Activated T-helper 1 cell treated with anti-CD3 and anti-CD28 coated beads, Interleukin-12 subunit alpha, Interleukin-12 subunit beta, Interleukin-2, Interleukin-4 antibody, amounts not matched to agents 30 ng/mL and 10 ng/mL and 1 ng/mL, durations not matched to agents 14 hours and 24 hours and 36 hours (primary cell): ENCODE results near the gene RNF148. TPM values are rescaled to one million over a fixed set of nuclear protein-coding genes. Genes with fewer than 3 reads are reported as not detected.
"Not testable (repeated sequence)": the region's sequence is repeated elsewhere in the genome, so short reads cannot be mapped to it uniquely, and the experiment has no call there.

Experiments
- DNase-seq: peaks from one replicate; pipeline ENCODE4 v3.0.0; 2021; ENCODE audit warnings: low spot score
- H3K27ac Mint-ChIP-seq: one replicate; pipeline ENCODE4 v1.8.0; 2021; ENCODE audit warnings: mild to moderate bottlenecking, mixed read lengths
- H3K27me3 Mint-ChIP-seq: one replicate; pipeline ENCODE4 v1.8.0; 2022; ENCODE audit warnings: mild to moderate bottlenecking, moderate library complexity, mixed read lengths; ENCODE audit not compliant: insufficient read depth
- H3K36me3 Mint-ChIP-seq: one replicate; pipeline ENCODE4 v1.8.0; 2021; ENCODE audit warnings: low read depth, mixed read lengths
- H3K4me1 Mint-ChIP-seq: one replicate; pipeline ENCODE4 v1.8.0; 2021; ENCODE audit warnings: low read depth, mixed read lengths
- H3K4me3 Mint-ChIP-seq: one replicate; pipeline ENCODE4 v1.8.0; 2021; ENCODE audit warnings: mild to moderate bottlenecking, moderate library complexity, mixed read lengths
- H3K9me3 Mint-ChIP-seq: one replicate; pipeline ENCODE4 v1.8.0; 2021; ENCODE audit warnings: mixed read lengths
- intact Hi-C: fragments of 100-400 bp; cut with micrococcal nuclease; formaldehyde crosslinking; loops from one replicate; pipeline ENCODE4 v1.15.1; 2024
- total RNA-seq: library from RNA; stranded (reverse); gene quantifications from 2 replicates; pipeline ENCODE4 v1.2.3, GENCODE V29; 2022

RNF148 gene
- total RNA-seq, 1 donor from 2014 or later: not detected

- DNase-seq: no peak
- Mint-ChIP-seq H3K27me3 (no peaks in the 10 kb centered on the region), H3K4me1 (no peaks in the 10 kb centered on the region), H3K9me3 (peaks cover 2% of the 10 kb centered on the region), H3K36me3 (no peaks in the 10 kb centered on the region), H3K27ac (no peak overlapping the region), H3K4me3 (no peak overlapping the region)
- intact Hi-C loops: no loop called here
These were observed 18.2 kb downstream of the RNF148 start for GRCh38 chr7:122684504-122684903.

GRCh38 chr7:122682815-122683550 is 19.7 kb downstream of the RNF148 start:
- intact Hi-C loops: no loop called here
- Mint-ChIP-seq H3K9me3 (peaks cover 3% of the 10 kb centered on the region), H3K27ac (no peak overlapping the region), H3K4me1 (no peaks in the 10 kb centered on the region), H3K36me3 (no peaks in the 10 kb centered on the region), H3K27me3 (no peaks in the 10 kb centered on the region), H3K4me3 (no peak overlapping the region)
- DNase-seq: no peak

- H3K36me3 Mint-ChIP-seq, H3K4me3 Mint-ChIP-seq, H3K9me3 Mint-ChIP-seq, H3K27ac Mint-ChIP-seq, H3K27me3 Mint-ChIP-seq, DNase-seq, intact Hi-C loops, H3K4me1 Mint-ChIP-seq: not testable (repeated sequence)
These were observed 21.5 kb downstream of the RNF148 start for GRCh38 chr7:122681186-122681585.

GRCh38 chr7:122679813-122680212 is 22.9 kb downstream of the RNF148 start:
- Mint-ChIP-seq H3K36me3 (no peaks in the 10 kb centered on the region), H3K4me3 (no peak overlapping the region), H3K9me3 (peaks cover 3% of the 10 kb centered on the region), H3K27ac (no peak overlapping the region), H3K4me1 (no peaks in the 10 kb centered on the region), H3K27me3 (no peaks in the 10 kb centered on the region)
- DNase-seq: no peak
- intact Hi-C loops: no loop called here

GRCh38 chr7:122679269-122679709 is 23.4 kb downstream of the RNF148 start:
- H3K4me1 Mint-ChIP-seq, H3K27ac Mint-ChIP-seq, H3K27me3 Mint-ChIP-seq, intact Hi-C loops, H3K4me3 Mint-ChIP-seq, DNase-seq, H3K36me3 Mint-ChIP-seq, H3K9me3 Mint-ChIP-seq: not testable (repeated sequence)

- no peak overlapping the region for H3K27ac Mint-ChIP-seq
- H3K4me1 Mint-ChIP-seq: no peaks in the 10 kb centered on the region
- no peak for DNase-seq
- no peaks in the 10 kb centered on the region for H3K27me3 Mint-ChIP-seq
- intact Hi-C loops: no loop called here
- no peak overlapping the region for H3K4me3 Mint-ChIP-seq
- H3K36me3 Mint-ChIP-seq: no peaks in the 10 kb centered on the region
- H3K9me3 Mint-ChIP-seq: peaks cover 11% of the 10 kb centered on the region
These were observed 25.6 kb downstream of the RNF148 start for GRCh38 chr7:122677149-122677548.

- intact Hi-C loops: no loop called here
- Mint-ChIP-seq H3K27ac (no peak overlapping the region), H3K36me3 (no peaks in the 10 kb centered on the region), H3K4me1 (no peaks in the 10 kb centered on the region), H3K4me3 (no peak overlapping the region), H3K9me3 (peaks cover 11% of the 10 kb centered on the region), H3K27me3 (no peaks in the 10 kb centered on the region)
- DNase-seq: no peak
These were observed 26.3 kb downstream of the RNF148 start for GRCh38 chr7:122676466-122676865.

GRCh38 chr7:122675621-122676020 is 27.1 kb downstream of the RNF148 start:
- no peak overlapping the region for H3K27ac Mint-ChIP-seq
- no peaks in the 10 kb centered on the region for H3K27me3 Mint-ChIP-seq
- no peak for DNase-seq
- H3K4me1 Mint-ChIP-seq: no peaks in the 10 kb centered on the region
- H3K4me3 Mint-ChIP-seq: no peak overlapping the region
- intact Hi-C loops: no loop called here
- H3K9me3 Mint-ChIP-seq: peaks cover 11% of the 10 kb centered on the region
- H3K36me3 Mint-ChIP-seq: no peaks in the 10 kb centered on the region

- Mint-ChIP-seq H3K36me3 (no peaks in the 10 kb centered on the region), H3K4me3 (no peak overlapping the region), H3K27me3 (no peaks in the 10 kb centered on the region), H3K4me1 (no peaks in the 10 kb centered on the region), H3K9me3 (peaks cover 11% of the 10 kb centered on the region), H3K27ac (no peak overlapping the region)
- no peak for DNase-seq
- intact Hi-C loops: no loop called here
These were observed 27.7 kb downstream of the RNF148 start for GRCh38 chr7:122675011-122675410.

- Mint-ChIP-seq H3K27ac (no peak overlapping the region), H3K36me3 (no peaks in the 10 kb centered on the region), H3K4me3 (no peak overlapping the region), H3K27me3 (no peaks in the 10 kb centered on the region), H3K9me3 (peaks cover 9% of the 10 kb centered on the region), H3K4me1 (no peaks in the 10 kb centered on the region)
- intact Hi-C loops: no loop called here
- DNase-seq: no peak
These were observed 28.2 kb downstream of the RNF148 start for GRCh38 chr7:122674502-122674901.

- Mint-ChIP-seq H3K27me3 (no peaks in the 10 kb centered on the region), H3K36me3 (no peaks in the 10 kb centered on the region), H3K9me3 (peaks cover 7% of the 10 kb centered on the region), H3K27ac (no peak overlapping the region), H3K4me1 (no peaks in the 10 kb centered on the region), H3K4me3 (no peak overlapping the region)
- DNase-seq: no peak
- intact Hi-C loops: no loop called here
These were observed 28.8 kb downstream of the RNF148 start for GRCh38 chr7:122673951-122674350.

- Mint-ChIP-seq H3K9me3 (peaks cover 7% of the 10 kb centered on the region), H3K4me1 (no peaks in the 10 kb centered on the region), H3K36me3 (no peaks in the 10 kb centered on the region), H3K27ac (no peak overlapping the region), H3K27me3 (no peaks in the 10 kb centered on the region), H3K4me3 (no peak overlapping the region)
- DNase-seq: no peak
- intact Hi-C loops: no loop called here
These were observed 30.2 kb downstream of the RNF148 start for GRCh38 chr7:122672536-122672935.

GRCh38 chr7:122663733-122664132 is 39.0 kb downstream of the RNF148 start:
- intact Hi-C loops: no loop called here
- Mint-ChIP-seq H3K36me3 (no peaks in the 10 kb centered on the region), H3K4me1 (no peaks in the 10 kb centered on the region), H3K9me3 (no peaks in the 10 kb centered on the region), H3K27ac (no peak overlapping the region), H3K4me3 (no peak overlapping the region), H3K27me3 (peaks cover 2% of the 10 kb centered on the region)
- DNase-seq: no peak

- Mint-ChIP-seq H3K36me3 (no peaks in the 10 kb centered on the region), H3K27me3 (peaks cover 2% of the 10 kb centered on the region), H3K27ac (no peak overlapping the region), H3K9me3 (no peaks in the 10 kb centered on the region), H3K4me1 (no peaks in the 10 kb centered on the region), H3K4me3 (no peak overlapping the region)
- intact Hi-C loops: no loop called here
- no peak for DNase-seq
These were observed 43.9 kb downstream of the RNF148 start for GRCh38 chr7:122658856-122659255.
